ENCODE data around the gene CLSTN3.

Gene CLSTN3

DNA sequence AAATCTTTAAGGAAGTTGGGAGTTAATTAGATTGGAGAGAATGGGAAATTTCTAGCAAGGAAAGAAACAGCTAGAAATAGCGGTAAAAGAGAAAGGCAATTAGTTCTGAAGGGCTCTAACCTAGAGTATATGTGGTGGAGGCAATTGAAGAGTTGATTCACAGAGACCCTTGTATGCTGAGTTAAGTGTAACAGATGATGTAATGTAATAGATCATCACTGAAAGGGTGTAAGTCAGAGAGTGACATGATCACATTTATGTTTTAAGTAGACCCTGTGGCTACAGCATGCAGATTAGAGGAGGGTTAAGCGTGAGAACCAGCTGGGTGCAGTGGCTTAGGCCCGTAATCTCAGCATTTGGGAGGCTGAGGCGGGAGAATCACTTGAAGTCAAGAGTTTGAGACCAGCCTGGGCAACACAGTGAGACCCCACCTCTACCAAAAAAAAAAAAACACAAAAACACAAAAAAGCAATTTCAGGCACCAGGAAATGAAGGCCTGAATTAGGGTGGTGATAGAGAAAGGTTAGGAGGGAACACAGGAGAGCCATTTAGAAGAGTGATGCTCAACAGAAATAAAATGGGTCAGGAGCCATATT lies 4.4 kb upstream of the CLSTN3 start:
- no peak for DNase-seq (ENCODE audit: low read depth in 2 of 2)

- no peak for DNase-seq (ENCODE audit: low read depth in 2 of 2)
These were observed 2.1 kb upstream of the CLSTN3 start for GRCh38 chr12:7127916-7128626.

DNA sequence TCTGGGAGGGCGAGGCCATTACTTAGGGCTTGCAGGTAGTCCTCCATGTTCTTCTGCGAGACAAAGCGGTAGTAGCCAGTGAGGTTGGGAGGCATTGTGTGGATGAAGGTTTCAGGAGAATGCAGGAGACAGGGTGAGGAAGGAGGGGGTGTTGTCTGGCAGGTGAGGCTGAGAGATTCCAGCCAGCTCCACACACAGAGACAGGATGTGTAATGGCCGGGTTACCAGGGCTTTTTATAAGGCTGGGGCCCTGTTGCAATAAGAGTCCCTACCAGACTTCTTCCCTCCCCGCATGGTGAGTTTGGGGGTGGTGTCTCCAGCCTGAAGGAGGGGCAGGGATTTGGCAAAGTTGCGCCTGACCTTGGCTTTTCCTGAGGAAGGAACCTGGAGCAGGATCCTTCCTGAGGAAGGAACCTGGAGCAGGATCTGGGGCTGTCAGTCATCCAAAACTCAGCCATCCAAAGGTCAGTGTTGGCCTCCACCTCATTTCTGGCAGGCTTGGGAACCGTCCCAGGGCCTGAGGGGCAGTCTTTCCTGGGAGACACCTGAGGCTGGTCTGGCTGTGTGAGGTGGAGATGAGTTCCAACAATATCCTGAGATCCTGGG lies 1.4 kb upstream of the CLSTN3 start, which contains the start of gene RBP5:
Gene RBP5 (minus strand): TSS at position 209 of the 606 bp plus-strand sequence. CDS start 114 bp downstream, at position 95.
- no peak for DNase-seq (ENCODE audit: low read depth in 2 of 2)

- no peak for DNase-seq (ENCODE audit: low read depth in 2 of 2)
These were observed 792 bp upstream of the CLSTN3 start for GRCh38 chr12:7129287-7129871.

GRCh38 chr12:7130701-7131501 lies 730 bp downstream of the CLSTN3 start:
- DNase-seq (ENCODE audit: low read depth in 2 of 2) = no peak

- DNase-seq (ENCODE audit: low read depth in 2 of 2) = no peak
These were observed 1.3 kb downstream of the CLSTN3 start for GRCh38 chr12:7131502-7131866.

GRCh38 chr12:7134396-7135166 lies 4.4 kb downstream of the CLSTN3 start:
- DNase-seq (ENCODE audit: low read depth in 2 of 2) = no peak

DNA sequence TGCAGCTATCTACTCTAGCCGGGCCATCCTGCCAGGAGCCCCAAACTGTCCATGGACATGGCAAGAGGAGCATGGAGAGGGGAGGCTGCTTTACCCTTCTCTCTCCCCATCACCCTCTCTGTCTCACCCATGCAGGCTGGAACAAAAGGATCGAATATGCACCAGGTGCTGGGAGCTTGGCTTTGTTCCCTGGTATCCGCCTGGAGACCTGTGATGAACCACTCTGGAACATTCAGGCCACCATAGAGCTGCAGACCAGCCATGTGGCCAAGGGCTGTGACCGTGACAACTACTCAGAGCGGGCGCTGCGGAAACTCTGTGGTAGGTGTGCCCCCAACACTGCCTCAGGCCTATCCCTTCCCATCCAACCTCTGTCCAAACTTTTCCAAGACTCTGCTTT lies 5.9 kb downstream of the CLSTN3 start:
- DNase-seq (ENCODE audit: low read depth in 2 of 2) = no peak

DNA sequence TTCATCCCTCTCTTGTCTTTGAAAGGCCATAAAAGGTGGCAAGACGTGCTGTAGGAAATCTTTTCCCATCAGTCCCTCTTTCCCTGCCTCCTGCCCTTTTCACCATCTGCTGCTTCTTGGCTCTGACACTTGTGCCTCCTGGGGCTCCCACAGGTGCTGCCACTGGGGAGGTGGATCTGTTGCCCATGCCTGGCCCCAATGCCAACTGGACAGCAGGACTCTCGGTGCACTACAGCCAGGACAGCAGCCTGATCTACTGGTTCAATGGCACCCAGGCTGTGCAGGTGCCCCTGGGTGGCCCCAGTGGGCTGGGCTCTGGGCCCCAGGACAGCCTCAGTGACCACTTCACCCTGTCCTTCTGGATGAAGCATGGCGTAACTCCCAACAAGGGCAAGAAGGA lies 6.5 kb downstream of the CLSTN3 start:
- no peak for DNase-seq (ENCODE audit: low read depth in 2 of 2)

DNA sequence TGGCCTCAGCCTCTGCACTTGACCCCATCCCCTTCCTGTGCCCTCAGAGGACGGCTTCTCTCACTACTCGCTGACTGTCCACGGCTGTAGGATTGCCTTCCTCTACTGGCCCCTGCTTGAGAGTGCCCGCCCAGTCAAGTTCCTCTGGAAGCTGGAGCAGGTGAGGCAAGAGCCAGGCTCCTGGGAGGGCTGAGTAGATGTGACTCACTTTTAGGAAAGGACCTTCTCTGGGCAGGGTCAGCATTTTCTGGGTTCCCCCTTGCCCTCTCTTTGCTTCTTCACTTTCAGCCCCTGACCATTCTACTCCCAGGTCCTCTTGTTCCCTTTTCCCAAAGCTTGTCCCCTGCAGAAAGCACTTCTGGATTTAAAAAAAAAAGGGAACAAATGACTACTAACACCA lies 7.7 kb downstream of the CLSTN3 start:
- DNase-seq (ENCODE audit: low read depth in 2 of 2) = no peak

- DNase-seq (ENCODE audit: low read depth in 2 of 2) = no peak
These were observed 9.0 kb downstream of the CLSTN3 start for GRCh38 chr12:7139200-7139599.

- no peak for DNase-seq (ENCODE audit: low read depth in 2 of 2)
These were observed 11.3 kb downstream of the CLSTN3 start for GRCh38 chr12:7141351-7142005.

GRCh38 chr12:7142056-7142644 lies 12.0 kb downstream of the CLSTN3 start:
- peak in 1 of 2 experiments; percentile 10 for DNase-seq (ENCODE audit: low read depth in 2 of 2)

DNA sequence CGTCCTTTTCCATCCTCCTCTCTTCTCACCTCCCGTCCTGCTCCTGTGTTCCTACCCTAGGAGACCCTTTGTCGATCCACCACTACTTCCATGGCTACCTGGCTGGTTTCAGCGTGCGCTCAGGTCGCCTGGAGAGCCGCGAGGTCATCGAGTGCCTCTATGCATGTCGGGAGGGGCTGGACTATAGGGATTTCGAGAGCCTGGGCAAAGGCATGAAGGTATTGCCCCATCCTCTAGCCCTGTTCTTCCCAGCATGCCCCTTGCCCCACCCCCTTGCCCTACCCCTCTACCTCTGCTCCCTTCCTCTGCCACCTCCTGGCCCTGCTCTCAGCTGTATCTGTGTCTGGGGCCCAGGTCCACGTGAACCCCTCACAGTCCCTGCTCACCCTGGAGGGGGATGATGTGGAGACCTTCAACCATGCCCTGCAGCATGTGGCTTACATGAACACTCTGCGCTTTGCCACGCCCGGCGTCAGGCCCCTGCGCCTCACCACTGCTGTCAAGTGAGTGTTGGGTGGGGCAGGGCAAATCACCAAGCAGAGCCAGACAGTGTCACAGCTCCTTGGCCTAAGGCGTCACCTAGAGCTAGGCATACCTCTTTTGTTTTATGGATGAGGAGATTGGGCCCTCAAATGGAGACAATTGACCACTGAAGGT lies 12.8 kb downstream of the CLSTN3 start:
- DNase-seq (ENCODE audit: low read depth in 2 of 2) = no peak

- DNase-seq (ENCODE audit: low read depth in 2 of 2) = no peak
These were observed 13.4 kb downstream of the CLSTN3 start for GRCh38 chr12:7143564-7143963.

DNA sequence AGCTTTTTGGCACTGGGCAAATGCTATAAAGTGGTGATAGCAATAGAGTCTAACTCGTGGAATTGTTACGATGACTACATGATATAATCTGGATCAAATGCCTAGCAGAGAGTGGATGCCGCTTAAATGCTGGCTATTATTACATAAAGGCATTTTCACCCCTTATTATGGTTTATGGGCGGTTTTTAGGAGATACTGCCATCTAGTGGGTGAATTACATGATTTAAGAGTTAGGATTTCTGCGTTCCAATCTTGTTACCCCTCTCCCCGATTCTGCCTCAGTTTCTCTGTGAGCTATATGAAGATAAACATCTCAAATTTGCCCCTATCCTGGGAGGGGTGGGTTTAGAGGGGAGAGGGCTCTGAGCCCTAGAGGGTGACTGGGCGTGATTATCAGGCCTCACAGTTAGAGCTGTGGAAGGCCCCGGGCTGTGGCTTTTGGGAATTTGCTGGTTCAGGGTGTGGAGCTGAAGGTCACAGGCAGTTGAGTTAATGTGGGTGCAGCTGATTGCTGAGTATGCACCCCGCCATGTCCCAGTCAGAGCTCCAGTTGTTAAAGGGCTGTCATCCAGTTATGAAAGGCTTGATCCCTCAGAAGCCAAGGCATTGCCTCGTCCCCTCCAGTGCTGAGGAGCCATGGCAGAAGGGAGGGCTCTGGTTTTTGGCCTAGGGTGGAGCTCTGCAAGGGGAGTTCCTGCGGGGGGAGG lies 14.4 kb downstream of the CLSTN3 start:
- peak in 1 of 2 experiments; percentile 7 for DNase-seq (ENCODE audit: low read depth in 2 of 2)

- DNase-seq (ENCODE audit: low read depth in 2 of 2) = no peak
These were observed 15.5 kb downstream of the CLSTN3 start for GRCh38 chr12:7145671-7146070.

DNA sequence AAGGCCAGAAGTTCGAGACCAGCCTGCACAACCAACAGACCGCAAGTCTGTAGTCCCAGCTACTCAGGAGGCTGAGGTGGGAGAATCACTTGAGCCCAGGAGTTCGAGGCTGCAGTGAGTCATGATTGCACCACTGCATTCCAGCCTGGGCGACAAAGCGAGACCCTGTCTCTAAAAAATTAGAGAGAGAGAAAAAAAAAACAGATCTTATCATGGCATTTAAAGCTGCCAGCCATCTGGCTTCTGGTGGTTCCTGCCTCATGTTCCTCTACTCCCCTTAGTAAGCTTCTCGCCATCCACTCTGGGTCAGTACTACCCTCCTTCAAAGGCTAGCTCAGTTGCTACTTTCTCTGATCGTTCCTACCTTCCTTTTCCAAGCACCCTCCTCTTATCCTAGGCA lies 16.1 kb downstream of the CLSTN3 start:
- no peak for DNase-seq (ENCODE audit: low read depth in 2 of 2)

DNA sequence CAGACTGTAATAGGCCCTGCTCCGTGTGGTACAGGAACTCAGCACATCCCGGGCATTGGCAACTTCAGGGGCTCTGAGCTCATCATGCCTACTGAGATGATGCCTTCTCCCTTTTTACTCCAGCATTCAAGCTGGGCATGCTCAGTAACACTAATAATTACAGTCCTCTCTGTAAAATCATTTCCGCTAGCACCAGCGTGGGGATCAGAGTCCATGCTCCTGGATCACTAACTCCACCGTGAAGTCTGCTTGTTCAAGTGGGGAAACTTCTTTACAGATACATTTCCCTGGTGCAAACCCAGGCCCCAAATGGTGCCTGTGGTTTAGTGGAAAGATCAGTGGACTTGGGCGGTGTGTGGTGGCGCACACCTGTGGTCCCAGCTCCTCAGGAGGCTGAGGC lies 16.7 kb downstream of the CLSTN3 start:
- DNase-seq (ENCODE audit: low read depth in 2 of 2) = no peak

Data from fibroblast of skin of left quadriceps (primary cell).